Measurements from ENCODE around the gene LNPEP.

The LNPEP gene

GRCh38 chr5:96932026-96932425, 3.9 kb upstream of the LNPEP start:
- Histone ChIP-seq H3K4me2 (ENCODE audit: low read depth, low read length, poor library complexity, severe bottlenecking) (peak overlapping the region; percentile 91), H3F3A (ENCODE audit: insufficient read depth) (peaks cover 49% of the 10 kb centered on the region), H3K9me3 (ENCODE audit: insufficient read depth, low read length) (no peaks in the 10 kb centered on the region), H3K9ac (ENCODE audit: low read length) (peak overlapping the region; percentile 97), H3K4me3 (ENCODE audit: insufficient read depth, low read length, poor library complexity, severe bottlenecking) (peak overlapping the region; percentile 62), H3K79me2 (ENCODE audit: insufficient read depth, low read length) (peaks cover 25% of the 10 kb centered on the region), H3K9me2 (replicated peaks; ENCODE audit: insufficient read depth, low read length) (no peaks in the 10 kb centered on the region), H3K27ac (ENCODE audit: low read depth, low read length) (peak overlapping the region; percentile 98), H3K27me3 (ENCODE audit: low read length) (no peaks in the 10 kb centered on the region; the same call in 1 of the 2 replicates), H2AFZ (ENCODE audit: low read depth, low read length, severe bottlenecking) (no peak overlapping the region), H4K20me1 (ENCODE audit: low read depth, low read length) (no peaks in the 10 kb centered on the region), H3K36me3 (ENCODE audit: low read length) (no peaks in the 10 kb centered on the region)
- TF ChIP-seq CTCF (IDR thresholded peaks at IDR 0.05; ENCODE audit: insufficient read depth, low read length, poor library complexity, severe bottlenecking) (no peak), EZH2phosphoT487 (conservative IDR thresholded peaks at IDR 0.05; ENCODE audit: low read length) (no peak)

- no peaks in the 10 kb centered on the region for H3K9me2 ChIP-seq (replicated peaks; ENCODE audit: insufficient read depth, low read length)
- peak overlapping the region; percentile 91 for H3K4me2 ChIP-seq (ENCODE audit: low read depth, low read length, poor library complexity, severe bottlenecking)
- no peaks in the 10 kb centered on the region; the same call in 1 of the 2 replicates for H3K27me3 ChIP-seq (ENCODE audit: low read length)
- H3K4me3 ChIP-seq (ENCODE audit: insufficient read depth, low read length, poor library complexity, severe bottlenecking): peak overlapping the region; percentile 62
- peak overlapping the region; percentile 97 for H3K9ac ChIP-seq (ENCODE audit: low read length)
- peaks cover 45% of the 10 kb centered on the region for H3K79me2 ChIP-seq (ENCODE audit: insufficient read depth, low read length)
- peak overlapping the region; percentile 49 for H2AFZ ChIP-seq (ENCODE audit: low read depth, low read length, severe bottlenecking)
- H3K27ac ChIP-seq (ENCODE audit: low read depth, low read length): peak overlapping the region; percentile 98
- H3K36me3 ChIP-seq (ENCODE audit: low read length): peaks cover 15% of the 10 kb centered on the region
- 0 out of 2 replicates have a peak, but pooled peaks cover 11% of the 10 kb centered on the region for H4K20me1 ChIP-seq (ENCODE audit: low read depth, low read length)
- H3F3A ChIP-seq (ENCODE audit: insufficient read depth): peaks cover 42% of the 10 kb centered on the region
- TF ChIP-seq CTCF (IDR thresholded peaks at IDR 0.05; ENCODE audit: insufficient read depth, low read length, poor library complexity, severe bottlenecking): no peak
- H3K9me3 ChIP-seq (ENCODE audit: insufficient read depth, low read length): no peaks in the 10 kb centered on the region
Observed at GRCh38 chr5:96933764-96934707, 1.8 kb upstream of the LNPEP start.

GRCh38 chr5:96934708-96935558, 947 bp upstream of the LNPEP start:
- H3K27me3 ChIP-seq (ENCODE audit: low read length): no peaks in the 10 kb centered on the region; the same call in 1 of the 2 replicates
- H3K9me3 ChIP-seq (ENCODE audit: insufficient read depth, low read length): no peaks in the 10 kb centered on the region
- H3K36me3 ChIP-seq (ENCODE audit: low read length): peaks cover 20% of the 10 kb centered on the region
- peak overlapping the region; percentile 91 for H3K4me2 ChIP-seq (ENCODE audit: low read depth, low read length, poor library complexity, severe bottlenecking)
- H3K9me2 ChIP-seq (replicated peaks; ENCODE audit: insufficient read depth, low read length): no peaks in the 10 kb centered on the region
- peaks cover 46% of the 10 kb centered on the region for H3F3A ChIP-seq (ENCODE audit: insufficient read depth)
- H3K4me3 ChIP-seq (ENCODE audit: insufficient read depth, low read length, poor library complexity, severe bottlenecking): peak overlapping the region; percentile 81
- peaks cover 17% of the 10 kb centered on the region; the same call in 1 of the 2 replicates for H4K20me1 ChIP-seq (ENCODE audit: low read depth, low read length)
- TF ChIP-seq EZH2phosphoT487 (conservative IDR thresholded peaks at IDR 0.05; ENCODE audit: low read length): no peak
- TF ChIP-seq CTCF (IDR thresholded peaks at IDR 0.05; ENCODE audit: insufficient read depth, low read length, poor library complexity, severe bottlenecking): no peak
- H3K9ac ChIP-seq (ENCODE audit: low read length): peak overlapping the region; percentile 97
- peak overlapping the region; percentile 98 for H3K27ac ChIP-seq (ENCODE audit: low read depth, low read length)
- H2AFZ ChIP-seq (ENCODE audit: low read depth, low read length, severe bottlenecking): peak overlapping the region; percentile 35
- peaks cover 54% of the 10 kb centered on the region for H3K79me2 ChIP-seq (ENCODE audit: insufficient read depth, low read length)

All from SU-DHL-6 (cell line).